ENCODE results near the gene LGALS8. TPM values are rescaled to one million over a fixed set of nuclear protein-coding genes. Genes with fewer than 3 reads are reported as not detected.

The LGALS8 gene
- total RNA-seq, 1 donor from 2014 or later: 70.6 TPM

GRCh38 chr1:236581528-236581927, 57.7 kb downstream of the LGALS8 start:
- no peak for DNase-seq (ENCODE audit: low read depth, low spot score)

GRCh38 chr1:236589531-236589930, 65.7 kb downstream of the LGALS8 start:
- no peak for DNase-seq (ENCODE audit: low read depth, low spot score)

DNA sequence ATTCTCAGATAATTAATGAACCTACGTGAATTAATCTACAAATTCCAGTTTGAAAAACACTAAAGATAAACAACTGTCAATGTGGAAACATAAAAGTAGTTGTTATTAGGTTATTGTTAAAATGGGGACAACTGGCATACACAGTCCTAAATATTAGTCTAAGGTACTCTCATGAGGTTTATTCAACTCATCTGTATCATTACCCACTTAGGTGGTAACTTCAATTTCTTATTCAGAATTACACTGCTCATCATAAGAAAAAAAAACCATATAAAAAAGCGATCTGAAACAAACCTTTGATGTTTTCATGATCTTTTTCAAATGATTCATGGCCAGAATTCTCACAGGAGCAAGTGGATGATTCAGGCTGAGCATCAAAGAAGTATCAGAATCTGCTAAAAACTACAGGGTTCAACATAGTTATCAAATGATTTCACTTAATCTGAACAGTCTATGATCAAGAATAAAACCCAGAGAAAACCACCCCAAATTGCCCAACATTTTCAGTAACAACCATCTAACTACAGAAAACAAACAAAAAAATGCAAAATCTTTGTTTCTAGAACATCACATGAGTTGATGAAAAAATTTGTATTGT, 66.9 kb downstream of the LGALS8 start:
- no peak for DNase-seq (ENCODE audit: low read depth, low spot score)

DNA sequence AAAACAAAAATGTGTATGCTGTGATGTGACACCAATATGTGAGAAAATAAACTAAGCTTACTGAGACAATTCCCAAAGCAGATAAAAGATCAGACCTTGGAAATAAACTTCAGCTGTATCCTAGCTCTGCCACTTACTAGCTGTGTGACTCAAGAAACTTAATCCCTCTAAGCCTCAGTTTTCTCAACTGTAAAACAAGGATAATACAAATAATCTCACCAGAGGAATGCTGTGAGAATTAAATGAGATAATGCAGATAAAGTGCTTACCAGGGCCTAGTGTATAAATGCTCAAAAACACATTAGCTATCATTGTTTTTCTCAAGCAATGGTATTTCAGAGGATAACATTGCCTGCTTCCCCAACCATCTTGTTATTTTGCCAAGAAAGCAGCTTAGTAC, 78.4 kb downstream of the LGALS8 start:
- no peak for DNase-seq (ENCODE audit: low read depth, low spot score)

Other genes starting within 250 kb of the LGALS8 start
- gene ERO1B, start 242.0 kb upstream of the LGALS8 start, total RNA-seq: 0.99 and 3.2 TPM in 2 replicates
- not detected in 2 replicates for gene EDARADD, start 129.7 kb upstream of the LGALS8 start, total RNA-seq
- 42.9 and 64.4 TPM in 2 replicates for gene HEATR1, start 80.5 kb downstream of the LGALS8 start, total RNA-seq
- gene ACTN2, start 162.5 kb downstream of the LGALS8 start, total RNA-seq: 1.1 and 1.5 TPM in 2 replicates